Astrocyte of the cerebellum (primary cell): ENCODE data around the gene IZUMO2.
A peak's percentile ranks its signal among the peaks of the same experiment; 100 is the strongest.
"Not testable (repeated sequence)": the region's sequence is repeated elsewhere in the genome, so short reads cannot be mapped to it uniquely, and the experiment has no call there.

Experiments
- DNase-seq: peaks from one replicate; pipeline ENCODE4 v3.0.0-alpha.2; 2011; ENCODE audit warnings: low read depth
- H3K4me3 ChIP-seq: 2 replicates; pipeline ENCODE4 v1.5.1; 2011; ENCODE audit warnings: mild to moderate bottlenecking, low read depth, low read length, moderate library complexity
- CTCF ChIP-seq: IDR thresholded peaks from 2 replicates; pipeline ENCODE4 v1.5.1; 2012; ENCODE audit warnings: low read length, low read depth, moderate library complexity, mild to moderate bottlenecking; ENCODE audit errors: missing control alignments
- in situ Hi-C: cut with HindIII; loops from 2 replicates; pipeline ENCODE4 v1.10.0; 2017; ENCODE audit warnings: low sequenced_read_pairs

IZUMO2 gene

GRCh38 chr19:50148528-50148927, 14.6 kb downstream of the IZUMO2 start:
- in situ Hi-C loops: no loop called here
- H3K4me3 ChIP-seq: no peak overlapping the region
- no peak for TF ChIP-seq CTCF
- no peak for DNase-seq

- peak overlapping the region; percentile 43 for H3K4me3 ChIP-seq
- DNase-seq: peak; percentile 65
- in situ Hi-C loops: no loop called here
- TF ChIP-seq CTCF: peak; percentile 28
These were observed 15.3 kb downstream of the IZUMO2 start for GRCh38 chr19:50147462-50148423.

- H3K4me3 ChIP-seq, DNase-seq, in situ Hi-C loops: not testable (repeated sequence)
These were observed 21.2 kb downstream of the IZUMO2 start for GRCh38 chr19:50141921-50142320.

GRCh38 chr19:50140118-50140845, 22.8 kb downstream of the IZUMO2 start:
- in situ Hi-C loops, DNase-seq, H3K4me3 ChIP-seq: not testable (repeated sequence)

- DNase-seq, H3K4me3 ChIP-seq, in situ Hi-C loops: not testable (repeated sequence)
These were observed 26.3 kb downstream of the IZUMO2 start for GRCh38 chr19:50136603-50137365.

GRCh38 chr19:50135856-50136602, 27.1 kb downstream of the IZUMO2 start:
- in situ Hi-C loops, DNase-seq, H3K4me3 ChIP-seq: not testable (repeated sequence)

- DNase-seq, in situ Hi-C loops: not testable (repeated sequence)
These were observed 28.0 kb downstream of the IZUMO2 start for GRCh38 chr19:50134777-50135719.

GRCh38 chr19:50133518-50134492, 29.3 kb downstream of the IZUMO2 start:
- H3K4me3 ChIP-seq, DNase-seq, in situ Hi-C loops: not testable (repeated sequence)

More at GRCh38 chr19:50134777-50135719, 28.0 kb downstream of the IZUMO2 start:
- not testable (repeated sequence) for H3K4me3 ChIP-seq

- H3K4me3 ChIP-seq, DNase-seq, in situ Hi-C loops: not testable (repeated sequence)
These were observed 59.1 kb downstream of the IZUMO2 start for GRCh38 chr19:50104012-50104411.

GRCh38 chr19:50103405-50103804, 59.7 kb downstream of the IZUMO2 start:
- in situ Hi-C loops, H3K4me3 ChIP-seq, DNase-seq: not testable (repeated sequence)
